GM23338 (cell line): Measurements from ENCODE around the gene NABP1.
"Not testable (repeated sequence)": the region's sequence is repeated elsewhere in the genome, so short reads cannot be mapped to it uniquely, and the experiment has no call there.

Experiments
- EZH2 ChIP-seq: fragments of 200-600 bp; sonication (generic); IDR thresholded peaks from one replicate; pipeline ENCODE4 v1.8.0; 2017; ENCODE audit warnings: antibody characterized with exemption, mild to moderate bottlenecking, low read depth; ENCODE audit not compliant: unreplicated experiment
- EZH2phosphoT487 ChIP-seq: fragments of 200-600 bp; sonication (generic); IDR thresholded peaks from one replicate; pipeline ENCODE4 v1.8.1; 2018; ENCODE audit warnings: antibody characterized with exemption; ENCODE audit not compliant: unreplicated experiment
- TF ChIP-seq, protein P1 (sequence below), 2 experiments: fragments of 200-600 bp in 1 of 2; sonication (generic) in 1 of 2; conservative IDR thresholded peaks; 2 replicates each; pipeline versions ENCODE4 v1.5.1 to v1.6.1; 2016 to 2017; ENCODE audit warnings: antibody characterized with exemption in 2 of 2, low read depth in 2 of 2, mild to moderate bottlenecking in 2 of 2, moderate library complexity in 1 of 2

DNA sequence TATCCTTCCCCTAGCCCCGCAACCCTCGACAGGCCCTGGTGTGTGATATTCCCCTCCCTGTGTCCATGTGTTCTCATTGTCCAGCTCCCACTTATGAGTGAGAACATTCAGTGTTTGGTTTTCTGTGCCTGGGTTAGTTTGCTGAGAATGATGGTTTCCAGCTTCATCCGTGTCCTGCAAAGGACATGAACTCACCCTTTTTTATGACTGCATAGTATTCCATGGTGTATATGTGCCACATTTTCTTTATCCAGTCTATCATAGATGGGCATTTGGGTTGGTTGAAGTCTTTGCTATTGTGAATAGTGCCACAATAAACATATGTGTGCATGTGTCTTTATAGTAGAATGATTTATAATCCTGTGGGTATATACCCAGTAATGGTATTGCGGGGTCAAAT lies 33.3 kb upstream of the NABP1 start:
- not testable (repeated sequence) for TF ChIP-seq EZH2phosphoT487, EZH2
- TF ChIP-seq, protein P1, sequence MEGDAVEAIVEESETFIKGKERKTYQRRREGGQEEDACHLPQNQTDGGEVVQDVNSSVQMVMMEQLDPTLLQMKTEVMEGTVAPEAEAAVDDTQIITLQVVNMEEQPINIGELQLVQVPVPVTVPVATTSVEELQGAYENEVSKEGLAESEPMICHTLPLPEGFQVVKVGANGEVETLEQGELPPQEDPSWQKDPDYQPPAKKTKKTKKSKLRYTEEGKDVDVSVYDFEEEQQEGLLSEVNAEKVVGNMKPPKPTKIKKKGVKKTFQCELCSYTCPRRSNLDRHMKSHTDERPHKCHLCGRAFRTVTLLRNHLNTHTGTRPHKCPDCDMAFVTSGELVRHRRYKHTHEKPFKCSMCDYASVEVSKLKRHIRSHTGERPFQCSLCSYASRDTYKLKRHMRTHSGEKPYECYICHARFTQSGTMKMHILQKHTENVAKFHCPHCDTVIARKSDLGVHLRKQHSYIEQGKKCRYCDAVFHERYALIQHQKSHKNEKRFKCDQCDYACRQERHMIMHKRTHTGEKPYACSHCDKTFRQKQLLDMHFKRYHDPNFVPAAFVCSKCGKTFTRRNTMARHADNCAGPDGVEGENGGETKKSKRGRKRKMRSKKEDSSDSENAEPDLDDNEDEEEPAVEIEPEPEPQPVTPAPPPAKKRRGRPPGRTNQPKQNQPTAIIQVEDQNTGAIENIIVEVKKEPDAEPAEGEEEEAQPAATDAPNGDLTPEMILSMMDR (conservative IDR thresholded peaks at IDR 0.05; ENCODE audit: low read depth in 2 of 2) = not testable (repeated sequence)
